Activated CD4-positive, alpha-beta T cell treated with anti-CD3 and anti-CD28 coated beads for 4 hours (primary cell): ENCODE data around the gene FBF1.

ENCODE experiments used
- DNase-seq, 2 donors: peaks; one replicate each; pipeline ENCODE4 v3.0.0-alpha.2; 2020

FBF1 gene

DNA sequence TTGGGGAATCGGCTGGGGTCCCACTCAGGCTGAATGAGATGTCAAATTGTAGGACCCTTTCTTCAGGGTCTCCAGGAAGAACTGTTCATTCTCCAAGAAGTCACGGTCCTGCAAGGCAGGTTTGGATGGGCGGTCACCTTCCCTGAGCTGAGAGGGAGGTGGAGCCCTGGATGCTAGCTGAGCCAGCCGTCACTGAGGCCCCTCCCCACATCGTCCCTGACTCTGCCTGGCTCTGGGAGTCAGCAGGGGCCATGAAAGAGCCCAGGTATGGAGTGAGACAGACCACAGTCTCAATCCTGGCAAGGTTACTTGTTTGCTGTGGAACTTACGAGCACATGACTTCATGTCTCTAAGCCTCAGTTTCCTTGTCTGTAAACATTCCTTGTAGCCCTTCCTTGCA, 30.1 kb downstream of the FBF1 start:
- DNase-seq = no peak

DNA sequence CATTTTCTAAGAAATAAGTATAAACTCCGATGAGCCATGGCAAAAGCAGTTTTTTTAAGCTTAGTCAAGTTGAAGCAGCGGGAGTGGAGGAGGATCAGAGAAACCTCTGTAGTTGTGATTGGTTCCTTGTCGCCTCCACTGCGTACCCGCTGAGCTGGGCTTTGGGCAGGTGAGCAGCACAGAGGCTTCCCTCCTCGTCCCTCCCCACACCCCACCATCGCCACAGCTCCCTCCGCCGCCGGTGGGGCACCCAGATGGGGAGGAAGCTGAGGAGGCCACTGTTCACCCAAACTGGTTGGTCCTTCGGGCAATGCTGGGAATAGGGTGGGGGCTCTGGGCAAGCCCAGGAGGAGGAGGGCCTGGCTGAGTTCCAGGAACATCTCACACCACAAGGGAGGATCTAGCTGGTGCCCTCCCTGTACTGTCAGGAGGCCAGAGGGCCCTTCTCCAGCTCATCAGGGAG, 31.0 kb downstream of the FBF1 start:
- DNase-seq = no peak

DNA sequence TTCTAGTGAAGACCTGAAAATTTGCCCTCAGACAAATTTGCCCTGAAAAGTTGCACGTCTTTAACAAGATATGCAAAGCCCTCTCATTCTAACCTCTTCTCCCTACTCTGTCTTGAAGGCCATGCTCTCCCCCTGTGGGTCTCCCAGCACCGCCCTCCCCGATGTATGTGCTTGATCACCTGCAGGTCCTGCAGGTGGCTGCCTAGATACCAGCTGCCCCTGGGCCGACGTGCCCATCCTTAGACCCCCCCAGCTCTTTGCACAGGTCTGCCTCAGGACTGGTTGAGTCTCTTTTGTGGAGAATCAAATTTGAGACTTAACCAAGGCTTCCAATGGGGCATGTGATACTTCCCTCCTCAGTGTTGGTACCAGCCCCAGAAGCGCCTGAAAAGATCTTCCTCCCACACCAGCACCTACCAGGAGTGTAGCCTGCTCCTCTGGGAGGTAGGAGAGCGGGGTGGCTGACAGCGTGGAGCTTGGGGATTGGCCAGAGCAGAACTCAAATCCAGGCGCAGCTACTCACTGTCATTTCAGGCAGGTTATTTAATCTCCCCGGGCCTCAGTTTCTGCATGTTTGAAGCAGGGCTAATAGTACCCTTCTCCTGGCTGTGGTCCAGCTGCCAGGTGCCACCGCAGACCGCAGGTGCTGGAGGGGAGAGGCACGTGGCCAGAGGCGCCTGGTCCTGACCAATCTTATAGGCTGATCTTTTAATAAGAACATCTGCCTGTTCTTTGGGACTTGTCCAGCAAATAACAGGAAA, 31.6 kb downstream of the FBF1 start:
- no peak for DNase-seq

DNA sequence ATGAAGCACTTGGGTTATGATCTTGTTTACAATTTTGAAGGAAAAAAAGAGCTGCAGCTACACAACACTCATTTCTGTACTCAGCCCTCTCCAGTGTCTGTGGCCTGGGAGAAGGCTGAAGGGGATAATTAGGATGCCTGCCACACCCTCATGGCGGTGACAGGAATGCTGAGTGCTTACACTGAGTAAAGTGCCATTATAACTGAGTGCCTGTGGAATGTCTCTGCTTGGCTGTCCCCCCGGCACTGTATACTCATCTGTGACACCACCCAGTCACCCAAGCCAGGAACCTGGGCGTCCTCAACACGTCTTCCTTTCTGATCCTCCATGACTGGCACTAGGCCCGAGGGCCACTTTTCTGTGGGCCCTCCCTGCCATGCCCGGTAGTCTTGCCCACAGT, 32.6 kb downstream of the FBF1 start:
- no peak for DNase-seq

DNA sequence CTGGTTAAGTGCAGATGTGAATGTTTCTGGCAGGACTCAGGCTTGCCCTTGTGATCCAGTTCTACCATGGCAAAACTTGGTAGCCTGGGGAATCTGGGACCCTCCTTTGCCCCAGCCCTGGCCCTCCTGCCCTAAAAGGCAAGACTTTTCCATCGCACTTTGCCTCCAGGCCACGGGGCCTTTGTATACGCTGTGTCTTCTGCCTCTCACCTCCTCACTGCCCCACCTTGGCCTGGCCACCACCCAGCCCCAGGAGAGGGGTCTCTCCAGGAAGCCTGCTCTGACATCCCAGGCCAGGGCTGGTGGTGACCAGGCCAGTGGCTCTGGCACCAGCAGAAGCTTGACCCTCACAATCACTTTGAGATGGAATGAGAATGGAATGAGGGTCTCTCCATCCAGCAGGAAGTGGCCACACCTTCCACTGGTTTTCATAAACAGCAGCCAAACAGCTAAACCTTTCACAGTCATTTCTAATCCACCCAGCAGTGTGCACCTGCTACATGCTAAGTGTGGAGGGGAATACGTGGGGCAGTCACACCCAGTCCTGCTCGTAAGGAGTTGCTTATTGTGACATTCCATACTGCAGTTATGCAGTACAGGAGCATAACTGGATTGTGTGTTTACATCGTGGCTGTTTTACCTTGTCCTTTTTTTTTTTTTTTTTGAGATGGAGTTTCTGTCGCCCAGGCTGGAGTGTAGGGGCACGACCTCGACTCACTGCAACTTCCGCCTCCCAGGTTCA, 34.5 kb downstream of the FBF1 start:
- DNase-seq = no peak

DNA sequence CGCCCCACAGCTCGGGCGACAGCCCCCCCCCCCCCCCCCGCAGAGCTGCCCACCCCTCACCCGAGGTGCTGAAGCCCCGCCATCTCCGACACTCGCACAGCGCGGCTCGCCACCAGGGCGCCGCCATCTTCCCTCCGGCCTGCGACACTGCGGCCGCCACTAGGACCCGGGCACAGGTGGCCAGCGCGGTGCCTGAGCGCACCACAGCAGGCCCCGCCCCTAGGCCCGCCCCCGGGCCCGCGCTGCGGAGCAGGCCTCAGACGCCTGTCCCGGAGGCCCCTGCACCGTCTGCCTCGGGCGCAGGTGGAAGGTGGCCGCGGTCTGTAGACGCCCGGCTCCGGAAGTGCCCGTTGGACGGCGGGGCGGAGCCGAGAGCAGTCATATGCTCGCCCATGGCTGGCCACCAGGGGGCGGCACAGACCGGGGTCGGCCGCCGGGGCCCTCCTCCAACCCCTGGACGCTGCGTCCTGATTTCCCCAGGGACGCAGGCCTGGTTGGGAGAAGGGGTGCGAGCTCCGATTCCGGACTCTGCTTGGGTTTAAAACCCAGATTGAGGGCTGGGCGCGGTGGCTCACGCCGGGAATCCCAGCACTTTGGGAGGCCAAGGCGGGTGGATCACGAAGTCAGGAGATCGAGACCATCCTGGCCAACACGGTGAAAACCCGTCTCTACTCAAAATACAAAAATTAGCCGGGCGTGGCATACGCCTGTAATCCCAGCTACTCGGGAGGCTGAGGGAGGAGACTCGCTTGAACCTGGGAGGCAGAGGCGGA, 35.9 kb downstream of the FBF1 start, which contains the start of gene MRPL38:
MRPL38 (minus strand) TSS at position 136 of the 773 bp plus-strand sequence; CDS start at position 127, 9 bp downstream.
- DNase-seq = peak; percentile 86 to 94

DNA sequence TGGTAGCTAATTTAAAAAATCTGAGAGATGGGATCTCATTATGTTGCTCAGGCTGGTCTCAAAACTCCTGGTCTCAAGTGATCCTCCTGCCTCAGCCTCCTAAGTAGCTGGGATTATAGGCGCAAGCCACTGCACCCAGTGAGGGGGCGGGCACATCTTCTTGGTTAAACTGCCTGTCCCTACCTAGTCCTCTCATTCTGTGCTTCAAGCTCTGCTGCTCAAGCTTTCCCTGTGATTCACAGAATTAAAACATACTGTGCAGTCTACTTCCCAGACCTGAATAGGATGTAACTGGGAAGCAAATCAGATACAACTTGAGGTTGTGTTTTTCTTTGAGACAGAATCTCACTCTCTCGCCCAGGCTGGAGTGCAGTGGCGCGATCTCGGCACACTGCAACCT, 38.4 kb downstream of the FBF1 start:
- DNase-seq = no peak

DNA sequence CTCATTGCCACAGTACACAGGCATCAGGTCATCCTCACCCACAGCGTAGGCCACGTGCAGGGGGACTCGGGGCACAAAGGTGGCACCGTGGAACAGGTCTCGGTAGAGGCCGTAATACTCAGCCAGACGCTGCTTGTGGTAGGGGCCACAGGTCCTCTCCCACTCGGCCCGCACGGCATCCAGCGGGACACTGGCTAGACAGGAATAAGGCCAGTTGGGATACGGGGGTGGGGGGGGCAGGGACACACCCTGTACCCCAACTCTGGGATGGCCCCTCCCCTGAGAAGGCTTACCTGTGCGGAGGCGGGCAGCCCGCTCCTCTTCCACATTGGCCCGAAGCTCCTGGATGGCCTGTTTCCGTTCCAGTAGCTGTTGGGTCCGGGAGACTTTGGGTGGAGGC, 39.1 kb downstream of the FBF1 start:
- DNase-seq = no peak

DNA sequence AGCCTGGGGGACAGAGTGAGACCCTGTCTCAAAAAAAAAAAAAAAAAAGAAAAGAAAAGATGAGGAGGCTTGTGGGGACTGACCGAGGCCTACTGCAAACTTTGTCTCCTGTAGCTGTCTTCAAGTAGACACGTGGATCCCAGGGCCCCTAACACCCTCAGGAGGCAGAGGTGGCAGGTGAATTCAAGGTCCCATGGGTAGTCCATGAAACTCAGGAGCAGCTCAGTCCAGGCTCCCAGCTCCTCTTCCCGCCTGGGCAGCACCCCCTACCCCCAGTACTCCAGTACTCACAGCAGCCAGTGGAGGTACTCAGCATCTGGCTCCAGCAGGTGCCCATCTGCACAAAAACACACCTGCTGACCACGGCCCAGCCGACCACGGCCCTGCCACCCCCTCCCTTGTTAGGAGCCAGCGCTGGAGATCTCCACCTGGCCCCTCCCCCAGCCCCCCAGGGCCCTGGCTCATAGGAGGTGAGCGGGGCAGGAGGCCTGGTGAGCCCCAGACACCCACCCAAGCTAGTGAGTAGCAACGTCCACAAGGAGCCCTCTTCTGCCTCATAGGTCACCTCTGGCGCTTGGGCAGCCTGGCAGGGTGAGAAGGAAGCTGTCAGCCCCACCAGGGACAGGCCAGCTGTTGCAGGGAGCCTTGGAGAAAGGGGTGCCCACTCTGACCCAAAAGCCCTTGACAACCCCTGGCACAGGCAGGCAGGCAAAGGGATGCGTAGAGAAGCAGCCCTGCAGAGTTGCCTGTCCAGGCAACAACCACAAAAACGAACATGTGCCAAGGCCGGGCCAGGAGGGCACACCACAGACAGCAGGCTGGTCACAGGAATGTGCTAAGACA, 39.9 kb downstream of the FBF1 start:
- no peak for DNase-seq

DNA sequence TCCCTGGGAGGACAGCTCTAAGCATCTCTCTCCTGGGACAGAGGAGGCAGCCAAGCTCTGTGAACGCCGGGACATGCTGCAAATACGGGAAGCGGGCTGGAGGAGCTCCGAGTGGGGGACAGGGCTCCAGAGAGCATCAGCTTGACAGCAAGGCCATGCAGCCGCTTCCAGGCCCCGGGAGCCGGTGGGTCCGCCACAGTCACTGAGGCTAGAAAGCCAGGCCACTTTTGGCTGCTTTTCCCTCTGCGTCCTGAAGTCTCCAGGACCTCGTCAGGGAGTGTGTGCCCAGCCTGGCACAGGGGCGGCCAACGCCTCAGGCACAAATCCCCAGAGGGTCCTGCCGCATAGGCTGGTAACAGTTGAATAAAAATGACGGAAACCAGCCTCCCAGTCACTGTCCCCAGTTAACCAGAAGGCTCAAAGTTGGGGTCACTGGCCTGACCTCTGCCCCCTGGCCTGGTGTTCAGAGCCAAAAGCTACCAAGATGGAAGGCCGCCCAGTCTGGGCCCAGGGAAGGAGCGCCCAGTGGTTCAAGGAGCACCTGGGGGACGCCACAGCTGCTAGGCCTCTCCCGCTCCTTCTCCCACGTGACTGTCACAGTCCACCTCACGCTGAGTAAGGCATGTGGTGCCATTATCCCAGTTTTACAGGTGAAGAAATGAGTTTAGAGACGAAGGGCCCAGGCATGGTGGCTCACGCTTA, 40.9 kb downstream of the FBF1 start:
- no peak for DNase-seq

DNA sequence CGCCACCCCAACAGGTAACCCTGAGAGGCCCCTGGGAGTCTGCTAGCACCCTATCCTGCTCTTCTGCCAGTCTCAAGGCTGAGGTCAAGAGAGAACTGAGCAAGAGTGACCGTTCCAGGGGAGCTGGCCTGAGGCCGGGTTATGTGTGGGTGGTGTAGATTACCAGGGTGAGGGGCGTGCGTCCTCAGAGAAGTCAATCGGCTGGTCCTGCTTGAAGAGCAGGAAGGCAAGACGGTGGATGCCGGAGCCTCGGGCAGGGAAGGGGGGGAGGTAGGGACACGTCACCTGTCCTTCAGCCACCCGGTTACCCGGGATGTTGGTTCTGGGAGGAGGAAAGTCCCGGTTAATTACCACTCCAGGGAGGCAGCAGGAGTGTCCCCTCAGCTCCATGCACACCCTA, 41.5 kb downstream of the FBF1 start:
- DNase-seq = no peak

DNA sequence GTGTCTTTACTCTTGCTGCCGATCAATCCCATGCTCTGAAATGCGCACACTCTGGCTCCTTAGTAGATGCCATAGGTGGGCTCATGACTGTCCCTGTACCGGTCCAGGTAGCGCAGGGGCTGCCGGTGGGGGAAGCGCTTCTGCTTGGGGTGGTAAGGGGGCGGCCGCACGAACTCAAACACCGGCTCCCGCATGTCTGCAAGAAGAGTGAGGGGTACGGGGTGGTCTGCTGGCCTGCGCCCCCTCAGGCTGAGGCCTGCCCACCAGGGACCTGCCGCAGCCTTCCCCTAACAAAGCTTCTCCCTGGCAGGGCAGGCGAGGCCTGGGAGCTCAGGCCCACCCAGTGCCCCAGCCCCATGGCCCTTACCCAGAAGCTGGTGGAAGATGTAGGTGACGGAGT, 42.1 kb downstream of the FBF1 start:
- DNase-seq = no peak

DNA sequence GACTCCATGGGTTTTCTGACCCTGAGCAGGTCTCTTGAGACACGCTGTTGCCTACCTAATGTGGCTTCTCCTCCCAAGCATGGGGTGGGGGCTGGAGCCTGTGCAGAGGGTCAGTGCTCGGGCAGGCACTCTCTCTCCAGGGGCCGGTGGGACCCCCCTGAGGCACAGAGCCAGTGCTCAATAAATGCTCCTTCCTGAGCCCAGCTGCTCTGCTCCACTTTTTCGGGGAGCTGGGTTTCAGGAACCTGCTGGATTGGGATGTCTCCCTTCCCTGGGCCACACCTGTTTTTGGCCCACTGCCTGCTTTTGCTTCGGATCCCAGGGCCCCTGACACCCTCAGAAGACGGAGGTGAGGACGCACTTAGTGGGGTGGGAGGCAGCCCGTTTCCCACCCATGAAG, 42.8 kb downstream of the FBF1 start:
- no peak for DNase-seq

DNA sequence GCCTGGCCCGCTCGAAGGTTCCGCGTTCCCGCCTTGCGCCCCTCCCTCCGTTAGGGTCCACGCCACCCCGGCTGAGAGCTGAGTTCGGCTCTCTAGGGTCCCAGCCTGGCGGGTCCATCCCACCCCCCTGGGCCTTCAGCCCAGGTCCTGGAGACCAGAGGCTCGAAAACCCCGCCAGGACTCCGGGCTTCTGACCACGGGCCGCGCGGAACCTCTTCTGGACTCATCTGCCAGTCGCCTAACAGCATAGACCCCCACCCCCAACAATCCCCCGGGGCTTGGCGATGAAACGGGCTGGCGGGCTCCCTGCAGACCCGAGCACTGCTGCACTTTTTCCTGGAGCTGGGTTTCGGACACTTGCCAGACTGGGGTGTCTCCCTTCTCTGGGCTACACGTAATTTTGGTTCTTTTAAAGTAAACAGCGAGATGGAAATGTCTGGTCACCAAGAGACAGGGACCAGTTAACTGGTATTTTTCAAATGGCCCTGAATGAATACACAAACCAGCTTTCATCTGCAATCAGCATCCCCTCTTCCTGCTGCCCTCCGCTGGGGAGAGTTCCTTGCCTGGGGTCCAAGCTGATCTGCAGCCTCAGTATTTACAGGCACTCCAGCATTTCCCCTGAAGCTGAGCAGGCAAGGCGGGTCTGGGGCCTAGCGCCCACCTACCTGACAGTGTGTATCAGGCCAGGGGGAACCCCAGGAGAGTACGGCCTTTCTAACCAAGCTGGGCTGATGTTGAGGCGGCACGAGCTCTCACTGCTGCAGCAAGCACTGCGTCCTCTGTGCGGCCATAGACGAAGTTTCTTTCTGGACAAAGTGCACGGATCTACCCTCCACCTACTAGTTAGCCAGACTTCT, 43.5 kb downstream of the FBF1 start:
- no peak for DNase-seq

DNA sequence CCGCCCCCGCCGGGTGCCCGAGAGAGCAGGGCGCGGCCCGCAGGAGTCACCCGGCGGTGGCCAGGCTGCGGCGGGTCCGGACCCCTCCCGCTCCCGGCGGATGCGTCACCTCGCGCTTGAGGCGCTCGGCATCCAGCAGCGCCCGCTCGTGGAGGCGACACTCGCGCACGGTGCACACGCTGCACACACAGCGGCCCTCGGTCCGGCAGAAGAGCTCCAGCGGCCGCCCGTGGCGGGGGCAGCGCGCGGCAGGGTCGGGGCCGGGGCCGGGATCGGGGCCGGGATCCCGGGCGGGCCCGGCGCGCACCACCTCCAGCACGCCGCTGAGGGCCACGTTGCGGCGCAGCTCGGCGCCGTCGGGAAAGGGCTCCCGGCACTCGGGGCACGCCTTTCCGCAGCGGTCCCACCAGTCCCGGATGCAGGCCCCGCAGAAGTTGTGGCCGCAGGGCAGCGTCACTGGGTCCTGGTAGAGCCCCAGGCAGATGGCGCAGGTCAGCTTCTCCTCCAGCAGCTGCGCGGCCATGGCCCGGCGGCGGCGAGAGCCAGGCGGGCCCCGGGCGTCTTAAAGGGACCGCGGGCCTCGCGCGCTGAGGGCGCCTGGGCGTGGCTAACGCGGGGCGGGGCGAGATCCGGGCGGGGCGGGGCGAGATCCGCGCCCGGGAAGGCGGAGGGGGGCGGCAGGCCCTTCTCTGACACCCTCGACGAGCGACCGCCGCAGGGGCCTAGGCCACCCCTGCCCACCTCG, 44.3 kb downstream of the FBF1 start, which contains the start of gene TRIM65:
TRIM65 (minus strand) TSS at position 537 of the 745 bp plus-strand sequence; CDS start at position 523, 14 bp downstream.
- DNase-seq = peak; percentile 75 to 81

DNA sequence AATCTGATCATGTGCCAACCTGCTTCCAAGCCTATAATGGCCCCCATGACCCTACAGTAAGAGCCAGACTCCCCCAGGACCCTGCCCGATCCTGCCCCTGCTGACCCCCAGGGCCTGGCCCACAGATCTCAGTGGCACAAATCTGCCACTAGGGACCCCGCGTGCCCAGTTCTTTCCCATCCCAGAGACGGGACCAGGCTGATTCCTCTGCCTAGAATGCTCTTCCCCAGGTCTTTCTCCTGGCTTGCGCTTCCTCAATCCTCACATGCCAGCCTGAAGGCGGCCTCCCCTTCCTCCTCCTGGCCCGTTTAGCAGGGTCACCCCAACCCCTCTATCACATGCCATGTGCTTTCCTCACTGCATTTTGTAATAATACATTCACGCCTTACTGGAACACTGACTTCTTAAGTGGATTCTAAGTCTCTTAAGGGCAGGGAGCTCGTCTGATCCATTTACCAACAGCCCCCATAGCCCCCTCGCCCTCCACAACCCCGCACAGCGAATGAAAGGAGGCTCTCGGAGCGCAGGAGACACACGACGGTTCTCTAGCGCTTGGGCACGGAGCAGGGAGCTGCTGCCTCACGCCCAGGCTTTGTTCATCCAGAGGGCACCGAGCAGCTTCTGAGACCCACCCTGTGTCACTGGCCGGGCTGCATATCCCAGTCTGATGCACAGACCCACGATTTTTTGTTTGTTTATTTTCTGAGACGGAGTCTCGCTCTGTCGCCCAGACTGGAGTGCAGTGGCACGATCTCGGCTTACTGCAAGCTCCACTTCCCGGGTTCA, 45.3 kb downstream of the FBF1 start:
- DNase-seq = no peak

DNA sequence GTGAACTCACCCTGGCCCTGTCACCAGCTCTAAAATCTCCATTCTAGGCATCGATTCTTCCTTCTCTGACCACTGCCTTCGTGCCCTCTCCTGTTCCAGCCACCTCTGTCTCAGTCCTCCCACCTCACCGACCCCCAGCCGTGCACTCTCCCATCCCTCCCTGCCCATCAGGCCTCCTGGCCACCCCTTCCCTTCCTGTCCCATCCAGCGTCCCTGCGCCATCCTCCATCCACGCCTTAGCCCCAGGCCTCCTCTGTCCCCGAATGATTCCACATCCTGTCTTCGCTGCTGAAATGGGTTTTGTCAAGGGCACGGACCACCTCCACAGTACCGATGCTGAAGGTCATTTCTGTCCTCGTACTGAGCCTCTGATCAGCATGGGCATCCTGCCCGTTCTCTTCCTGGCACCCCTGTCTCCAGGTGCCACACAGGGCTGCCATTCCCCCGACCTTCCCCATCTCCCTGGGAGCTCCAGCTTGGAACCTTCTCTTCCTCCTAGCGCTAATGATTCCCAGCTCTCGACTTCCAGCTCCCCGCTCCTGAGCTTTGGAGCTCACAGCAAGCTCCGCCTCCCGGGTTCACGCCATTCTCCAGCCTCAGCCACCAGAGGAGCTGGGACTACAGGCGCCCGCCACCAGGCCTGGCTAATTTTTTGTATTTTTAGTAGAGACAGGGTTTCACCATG, 46.7 kb downstream of the FBF1 start:
- no peak for DNase-seq

DNA sequence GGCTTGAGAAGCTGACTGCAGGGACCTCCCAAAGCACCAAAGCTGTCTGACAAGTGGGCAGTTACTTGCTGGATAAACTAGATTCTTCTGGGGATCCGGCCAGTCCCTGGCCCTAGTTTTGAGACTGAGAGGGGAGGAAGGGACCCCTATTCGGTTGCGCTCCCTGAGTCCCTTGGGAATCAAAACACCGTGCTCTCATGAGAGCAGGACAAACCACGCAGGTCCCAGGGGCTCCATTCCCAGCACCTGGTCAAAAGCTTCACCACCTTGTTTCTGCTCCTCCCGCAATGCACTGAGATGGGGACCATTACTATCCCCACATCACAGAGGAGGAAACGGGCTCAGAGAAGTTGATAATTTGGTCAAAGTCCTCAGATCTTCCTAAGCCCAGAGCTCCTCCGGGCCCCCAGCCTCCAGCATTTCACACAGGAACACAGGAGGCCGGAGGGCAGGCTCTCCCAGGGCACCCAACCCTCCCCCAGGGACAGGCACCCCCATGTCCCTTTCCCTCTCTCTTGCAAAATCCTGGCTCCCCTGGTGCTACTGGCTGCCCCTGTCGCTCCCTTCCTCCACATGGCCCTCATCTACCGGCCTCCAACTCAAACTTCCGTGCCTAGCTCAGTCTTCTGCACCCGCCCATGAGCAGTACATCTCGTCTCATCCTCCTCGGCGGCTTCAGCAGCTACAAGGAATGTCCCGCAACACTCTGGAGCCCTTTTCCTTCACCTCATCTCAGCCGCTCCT, 47.4 kb downstream of the FBF1 start:
- no peak for DNase-seq
